HepG2 (cell line): ENCODE measurements around the gene U2SURP. TPM values are rescaled to one million over a fixed set of nuclear protein-coding genes. Genes with fewer than 3 reads are reported as not detected.
A peak's percentile ranks its signal among the peaks of the same experiment; 100 is the strongest.

ENCODE experiments used
- HOXD1 ChIP-seq: sonication (generic); formaldehyde crosslinking; IDR thresholded peaks from 2 replicates; pipeline ENCODE4 v1.5.0; 2020; ENCODE audit warnings: missing genetic modification reagents
- JARID2 ChIP-seq: sonication (generic); formaldehyde crosslinking; IDR thresholded peaks from 2 replicates; pipeline ENCODE4 v1.8.1; 2023; ENCODE audit warnings: missing genetic modification reagents, inconsistent platforms; ENCODE audit not compliant: insufficient replicate concordance
- NCOA1 ChIP-seq: sonication (generic); formaldehyde crosslinking; IDR thresholded peaks from 2 replicates; pipeline ENCODE4 v1.9.0; 2021; ENCODE audit warnings: missing genetic modification reagents
- NFKB2 ChIP-seq: sonication (generic); formaldehyde crosslinking; IDR thresholded peaks from 2 replicates; pipeline ENCODE4 v1.4.0; 2020; ENCODE audit warnings: missing genetic modification reagents, borderline replicate concordance
- NONO ChIP-seq, 2 experiments: fragments of 450-650 bp in 1 of 2; sonication (generic) in 1 of 2; formaldehyde crosslinking in 1 of 2; IDR thresholded peaks in 1 of 2; conservative IDR thresholded peaks in 1 of 2; 2 replicates each; pipeline versions ENCODE4 v1.6.1 to v1.8.0; 2017 to 2022; ENCODE audit warnings: mild to moderate bottlenecking in 1 of 2, missing genetic modification reagents in 1 of 2, moderate library complexity in 1 of 2
- NR2C2 ChIP-seq: sonication (generic); formaldehyde crosslinking; IDR thresholded peaks from 2 replicates; pipeline ENCODE4 v1.4.0; 2020; ENCODE audit warnings: missing genetic modification reagents, mild to moderate bottlenecking, moderate library complexity, borderline replicate concordance
- SALL1 ChIP-seq: sonication (generic); formaldehyde crosslinking; IDR thresholded peaks from 2 replicates; pipeline ENCODE4 v1.8.0; 2022; ENCODE audit warnings: mild to moderate bottlenecking, missing genetic modification reagents
- SIX4 ChIP-seq: sonication (generic); formaldehyde crosslinking; IDR thresholded peaks from 2 replicates; pipeline ENCODE4 v1.4.0; 2020; ENCODE audit warnings: missing genetic modification reagents
- SRF ChIP-seq: IDR thresholded peaks from 2 replicates; pipeline ENCODE4 v1.6.1; 2011; ENCODE audit warnings: mild to moderate bottlenecking, low read depth, low read length, moderate library complexity
- TAF1 ChIP-seq: sonication (generic); formaldehyde crosslinking; IDR thresholded peaks from 2 replicates; pipeline ENCODE4 v1.4.0; 2020; ENCODE audit warnings: missing genetic modification reagents
- ZNF549 ChIP-seq: sonication (generic); formaldehyde crosslinking; IDR thresholded peaks from 2 replicates; pipeline ENCODE4 v1.5.0; 2020; ENCODE audit warnings: missing genetic modification reagents
- ZNF772 ChIP-seq: sonication (generic); formaldehyde crosslinking; IDR thresholded peaks from 2 replicates; pipeline ENCODE4 v1.5.0; 2020; ENCODE audit warnings: mild to moderate bottlenecking, missing genetic modification reagents
- ZNF775 ChIP-seq: sonication (generic); formaldehyde crosslinking; IDR thresholded peaks from 2 replicates; pipeline ENCODE4 v1.4.0; 2020; ENCODE audit warnings: missing genetic modification reagents, mild to moderate bottlenecking, moderate library complexity, borderline replicate concordance
- ZNF891 ChIP-seq: sonication (generic); formaldehyde crosslinking; IDR thresholded peaks from 2 replicates; pipeline ENCODE4 v1.5.0; 2020; ENCODE audit warnings: mild to moderate bottlenecking, missing genetic modification reagents
- polyA plus RNA-seq, 8 experiments: library from polyadenylated mRNA; depleted of rRNA in 3 of 8; stranded (reverse) in 7 of 8; unstranded in 1 of 8; fragments of >200 nt; fragmentation: Illumina TruSeq in 4 of 8; extraction: Trizol in 4 of 8; gene quantifications; 2 replicates each; pipeline versions ENCODE4 v1.2.1 to v1.2.3, GENCODE V29; 2011 to 2016; ENCODE audit warnings: low read depth in 4 of 8, missing spikeins in 1 of 8, mixed read lengths in 1 of 8; ENCODE audit not compliant: insufficient read depth in 1 of 8
- total RNA-seq, 5 experiments: library from RNA; depleted of rRNA; stranded (reverse); fragments of >200 nt; fragmentation: Illumina TruSeq; extraction: Trizol; gene quantifications; 2 replicates each; pipeline ENCODE4 v1.2.3, GENCODE V29; 2016; ENCODE audit warnings: low read depth in 1 of 5
- TF ChIP-seq, protein P1 (sequence below): fragments of 450-650 bp; IDR thresholded peaks from 2 replicates; pipeline ENCODE4 v1.6.1; 2017; ENCODE audit warnings: mild to moderate bottlenecking
- TF ChIP-seq, protein P2 (sequence below): sonication (generic); formaldehyde crosslinking; conservative IDR thresholded peaks from 2 replicates; pipeline ENCODE4 v1.8.0; 2022; ENCODE audit warnings: low read depth, missing genetic modification reagents
- TF ChIP-seq, protein P3 (sequence below): sonication (generic); formaldehyde crosslinking; IDR thresholded peaks from 2 replicates; pipeline ENCODE4 v1.4.0; 2020; ENCODE audit warnings: mild to moderate bottlenecking, missing genetic modification reagents
- TF ChIP-seq, protein P4 (sequence below): sonication (generic); formaldehyde crosslinking; IDR thresholded peaks from 2 replicates; pipeline ENCODE4 v1.5.1; 2020; ENCODE audit warnings: mild to moderate bottlenecking, missing genetic modification reagents, moderate library complexity
- TF ChIP-seq, protein P5 (sequence below): IDR thresholded peaks from 2 replicates; pipeline ENCODE4 v1.6.1; 2012; ENCODE audit warnings: inconsistent platforms
- TF ChIP-seq, protein P6 (sequence below): sonication (generic); formaldehyde crosslinking; IDR thresholded peaks from 2 replicates; pipeline ENCODE4 v1.5.0; 2020; ENCODE audit warnings: missing genetic modification reagents, mild to moderate bottlenecking, borderline replicate concordance

Gene U2SURP
- total and polyA plus RNA-seq, 2 of the 13 experiments (the other 11 are each of a cell fraction or from before 2014, with no cell fraction given) = 55.9 to 173 TPM

DNA sequence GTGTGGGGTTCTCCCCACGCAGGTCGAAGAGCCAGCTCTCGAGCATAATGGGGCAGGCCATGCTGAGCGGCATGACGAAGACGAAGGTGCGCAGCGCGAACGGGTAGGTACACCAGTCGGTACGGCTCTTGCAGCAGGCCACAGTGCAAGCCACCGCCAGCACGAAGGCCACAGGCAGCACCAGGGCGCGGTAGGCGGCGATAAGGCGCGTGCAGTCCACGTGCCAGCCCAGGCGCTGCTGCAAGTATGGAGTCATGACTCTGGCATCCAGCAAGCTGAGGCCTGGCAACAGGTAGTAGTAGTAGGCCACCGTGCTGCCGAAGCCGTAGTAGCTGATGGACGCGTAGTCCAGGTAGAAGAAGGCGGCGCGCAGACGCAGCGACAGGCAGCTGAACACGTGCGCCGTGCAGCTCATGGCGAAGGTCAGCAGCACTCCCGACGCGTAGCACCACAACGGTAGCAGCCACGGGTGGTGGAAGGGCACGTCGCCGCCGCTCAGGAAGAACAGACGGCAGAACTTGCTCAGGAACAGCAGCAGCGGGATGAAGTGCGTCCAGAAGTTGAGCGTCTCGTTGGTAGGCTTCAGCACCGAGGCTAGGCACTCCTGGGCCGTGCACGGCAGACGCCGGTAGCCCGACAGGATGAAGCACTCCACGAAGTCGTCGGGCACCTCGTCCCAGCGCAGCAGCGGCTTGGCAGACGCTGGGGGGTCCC is 38.7 kb upstream of the U2SURP start (continued):
- TF ChIP-seq, protein P1, sequence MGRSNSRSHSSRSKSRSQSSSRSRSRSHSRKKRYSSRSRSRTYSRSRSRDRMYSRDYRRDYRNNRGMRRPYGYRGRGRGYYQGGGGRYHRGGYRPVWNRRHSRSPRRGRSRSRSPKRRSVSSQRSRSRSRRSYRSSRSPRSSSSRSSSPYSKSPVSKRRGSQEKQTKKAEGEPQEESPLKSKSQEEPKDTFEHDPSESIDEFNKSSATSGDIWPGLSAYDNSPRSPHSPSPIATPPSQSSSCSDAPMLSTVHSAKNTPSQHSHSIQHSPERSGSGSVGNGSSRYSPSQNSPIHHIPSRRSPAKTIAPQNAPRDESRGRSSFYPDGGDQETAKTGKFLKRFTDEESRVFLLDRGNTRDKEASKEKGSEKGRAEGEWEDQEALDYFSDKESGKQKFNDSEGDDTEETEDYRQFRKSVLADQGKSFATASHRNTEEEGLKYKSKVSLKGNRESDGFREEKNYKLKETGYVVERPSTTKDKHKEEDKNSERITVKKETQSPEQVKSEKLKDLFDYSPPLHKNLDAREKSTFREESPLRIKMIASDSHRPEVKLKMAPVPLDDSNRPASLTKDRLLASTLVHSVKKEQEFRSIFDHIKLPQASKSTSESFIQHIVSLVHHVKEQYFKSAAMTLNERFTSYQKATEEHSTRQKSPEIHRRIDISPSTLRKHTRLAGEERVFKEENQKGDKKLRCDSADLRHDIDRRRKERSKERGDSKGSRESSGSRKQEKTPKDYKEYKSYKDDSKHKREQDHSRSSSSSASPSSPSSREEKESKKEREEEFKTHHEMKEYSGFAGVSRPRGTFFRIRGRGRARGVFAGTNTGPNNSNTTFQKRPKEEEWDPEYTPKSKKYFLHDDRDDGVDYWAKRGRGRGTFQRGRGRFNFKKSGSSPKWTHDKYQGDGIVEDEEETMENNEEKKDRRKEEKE = no peak
- TF ChIP-seq, protein P2, sequence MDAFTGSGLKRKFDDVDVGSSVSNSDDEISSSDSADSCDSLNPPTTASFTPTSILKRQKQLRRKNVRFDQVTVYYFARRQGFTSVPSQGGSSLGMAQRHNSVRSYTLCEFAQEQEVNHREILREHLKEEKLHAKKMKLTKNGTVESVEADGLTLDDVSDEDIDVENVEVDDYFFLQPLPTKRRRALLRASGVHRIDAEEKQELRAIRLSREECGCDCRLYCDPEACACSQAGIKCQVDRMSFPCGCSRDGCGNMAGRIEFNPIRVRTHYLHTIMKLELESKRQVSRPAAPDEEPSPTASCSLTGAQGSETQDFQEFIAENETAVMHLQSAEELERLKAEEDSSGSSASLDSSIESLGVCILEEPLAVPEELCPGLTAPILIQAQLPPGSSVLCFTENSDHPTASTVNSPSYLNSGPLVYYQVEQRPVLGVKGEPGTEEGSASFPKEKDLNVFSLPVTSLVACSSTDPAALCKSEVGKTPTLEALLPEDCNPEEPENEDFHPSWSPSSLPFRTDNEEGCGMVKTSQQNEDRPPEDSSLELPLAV (CRISPR knock-in tag) = no peak
- TF ChIP-seq ZNF549 (CRISPR knock-in tag) (no peak), HOXD1 (CRISPR knock-in tag) (0 out of 2 replicates have a peak, but pooled peaks have one; percentile 12), ZNF772 (CRISPR knock-in tag) (peak; percentile 65; the same call in 1 of the 2 replicates), SALL1 (CRISPR knock-in tag) (peak; percentile 81), ZNF775 (CRISPR knock-in tag) (0 out of 2 replicates have a peak, but pooled peaks have one; percentile 13), NCOA1 (CRISPR knock-in tag) (no peak), SIX4 (CRISPR knock-in tag) (no peak), ZNF891 (peak; percentile 88; the same call in 1 of the 2 replicates), NR2C2 (CRISPR knock-in tag) (no peak), JARID2 (CRISPR knock-in tag) (no peak), TAF1 (CRISPR knock-in tag) (peak; percentile 26; the same call in 1 of the 2 replicates), NONO (IDR thresholded peaks at IDR 0.05) (no peak), NONO (CRISPR knock-in tag; conservative IDR thresholded peaks at IDR 0.05) (peak; percentile 64), NFKB2 (peak; percentile 39; the same call in 1 of the 2 replicates), SRF (no peak)
- TF ChIP-seq, protein P3, sequence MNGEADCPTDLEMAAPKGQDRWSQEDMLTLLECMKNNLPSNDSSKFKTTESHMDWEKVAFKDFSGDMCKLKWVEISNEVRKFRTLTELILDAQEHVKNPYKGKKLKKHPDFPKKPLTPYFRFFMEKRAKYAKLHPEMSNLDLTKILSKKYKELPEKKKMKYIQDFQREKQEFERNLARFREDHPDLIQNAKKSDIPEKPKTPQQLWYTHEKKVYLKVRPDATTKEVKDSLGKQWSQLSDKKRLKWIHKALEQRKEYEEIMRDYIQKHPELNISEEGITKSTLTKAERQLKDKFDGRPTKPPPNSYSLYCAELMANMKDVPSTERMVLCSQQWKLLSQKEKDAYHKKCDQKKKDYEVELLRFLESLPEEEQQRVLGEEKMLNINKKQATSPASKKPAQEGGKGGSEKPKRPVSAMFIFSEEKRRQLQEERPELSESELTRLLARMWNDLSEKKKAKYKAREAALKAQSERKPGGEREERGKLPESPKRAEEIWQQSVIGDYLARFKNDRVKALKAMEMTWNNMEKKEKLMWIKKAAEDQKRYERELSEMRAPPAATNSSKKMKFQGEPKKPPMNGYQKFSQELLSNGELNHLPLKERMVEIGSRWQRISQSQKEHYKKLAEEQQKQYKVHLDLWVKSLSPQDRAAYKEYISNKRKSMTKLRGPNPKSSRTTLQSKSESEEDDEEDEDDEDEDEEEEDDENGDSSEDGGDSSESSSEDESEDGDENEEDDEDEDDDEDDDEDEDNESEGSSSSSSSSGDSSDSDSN (CRISPR knock-in tag) = peak; percentile 76
- TF ChIP-seq, protein P4, sequence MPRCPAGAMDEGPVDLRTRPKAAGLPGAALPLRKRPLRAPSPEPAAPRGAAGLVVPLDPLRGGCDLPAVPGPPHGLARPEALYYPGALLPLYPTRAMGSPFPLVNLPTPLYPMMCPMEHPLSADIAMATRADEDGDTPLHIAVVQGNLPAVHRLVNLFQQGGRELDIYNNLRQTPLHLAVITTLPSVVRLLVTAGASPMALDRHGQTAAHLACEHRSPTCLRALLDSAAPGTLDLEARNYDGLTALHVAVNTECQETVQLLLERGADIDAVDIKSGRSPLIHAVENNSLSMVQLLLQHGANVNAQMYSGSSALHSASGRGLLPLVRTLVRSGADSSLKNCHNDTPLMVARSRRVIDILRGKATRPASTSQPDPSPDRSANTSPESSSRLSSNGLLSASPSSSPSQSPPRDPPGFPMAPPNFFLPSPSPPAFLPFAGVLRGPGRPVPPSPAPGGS = peak; percentile 53; the same call in 1 of the 2 replicates
- TF ChIP-seq, protein P5, sequence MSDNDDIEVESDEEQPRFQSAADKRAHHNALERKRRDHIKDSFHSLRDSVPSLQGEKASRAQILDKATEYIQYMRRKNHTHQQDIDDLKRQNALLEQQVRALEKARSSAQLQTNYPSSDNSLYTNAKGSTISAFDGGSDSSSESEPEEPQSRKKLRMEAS = peak; percentile 28; the same call in 1 of the 2 replicates
- TF ChIP-seq, protein P6, sequence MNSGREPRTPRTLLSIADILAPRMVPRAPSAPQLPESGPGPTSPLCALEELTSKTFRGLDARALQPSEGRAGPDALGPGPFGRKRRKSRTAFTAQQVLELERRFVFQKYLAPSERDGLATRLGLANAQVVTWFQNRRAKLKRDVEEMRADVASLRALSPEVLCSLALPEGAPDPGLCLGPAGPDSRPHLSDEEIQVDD (CRISPR knock-in tag) = peak; percentile 76; the same call in 1 of the 2 replicates
